ENCODE measurements around the gene MUC5B. TPM values are rescaled to one million over a fixed set of nuclear protein-coding genes. Genes with fewer than 3 reads are reported as not detected.
A peak's percentile ranks its signal among the peaks of the same experiment; 100 is the strongest.

Gene MUC5B
- total and polyA plus RNA-seq, 4 donors = 0.25 TPM; not detected in 3

DNA sequence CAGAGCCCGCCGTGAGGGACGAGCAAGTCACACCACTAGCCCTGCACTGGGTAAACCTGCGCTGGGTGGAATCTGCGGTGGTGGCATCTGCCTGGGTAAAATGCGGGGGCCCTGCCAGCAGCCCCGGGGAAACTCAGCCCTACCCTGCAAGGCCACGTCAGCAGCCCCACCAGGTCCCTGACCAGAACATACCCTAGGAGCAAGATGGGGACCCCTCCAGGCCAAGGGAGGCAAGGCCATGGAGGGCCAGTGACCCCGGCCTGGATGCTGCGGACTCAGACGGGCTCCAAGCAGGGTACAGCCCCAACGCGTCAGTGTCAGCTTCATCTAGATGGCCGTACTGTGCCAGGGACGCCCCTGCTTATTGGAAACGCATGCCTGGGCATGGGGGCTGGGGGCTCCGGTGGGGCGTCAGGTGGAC lies 60.2 kb downstream of the MUC5B start:
- Histone ChIP-seq H3K9me3 (ENCODE audit: control insufficient read depth, low read length) (no peaks in the 10 kb centered on the region), H3K4me1 (ENCODE audit: control insufficient read depth in 1 of 2, insufficient read depth in 2 of 2, low read length in 2 of 2) (no peaks in the 10 kb centered on the region), H3K4me3 (ENCODE audit: low read length in 2 of 2) (no peak overlapping the region), H3K27me3 (ENCODE audit: control insufficient read depth in 1 of 2, insufficient read depth in 2 of 2, low read length in 1 of 2) (no peaks in the 10 kb centered on the region), H3K36me3 (ENCODE audit: control insufficient read depth in 1 of 2, insufficient read depth in 2 of 2, low read length in 1 of 2) (peaks cover 0 to 14% of the 10 kb centered on the region in 2 donors), H3K27ac (ENCODE audit: low read depth in 1 of 2, low read length in 2 of 2) (no peak overlapping the region)
- DNase-seq (no peak), ATAC-seq (ENCODE audit: low FRiP score) (no peak)
- intact Hi-C loops (cut with DNase I) = no loop called here
- 90 to 93% methylated on average over 18 of the region's 18 CpGs for WGBS, 2 donors

DNA sequence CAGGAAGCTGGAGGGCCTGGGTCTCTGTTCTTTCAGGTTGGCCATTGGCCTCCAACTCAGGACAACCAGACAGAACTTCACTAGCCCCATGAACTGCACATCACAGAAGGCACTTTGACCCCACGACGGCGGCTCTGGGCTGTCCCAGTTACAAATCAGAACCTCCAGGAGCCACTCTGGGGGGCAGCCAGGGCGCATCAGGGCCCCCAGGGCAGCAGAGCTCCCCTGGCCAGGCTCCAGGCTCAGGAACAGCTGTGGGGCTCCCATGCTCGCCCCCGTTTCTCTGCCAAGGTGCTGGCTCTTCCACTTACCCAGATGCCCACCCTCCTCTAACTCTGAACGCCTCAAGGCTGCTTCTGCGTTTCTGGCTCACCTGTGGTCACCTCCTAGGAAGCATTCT lies 61.0 kb downstream of the MUC5B start:
- Histone ChIP-seq H3K27ac (ENCODE audit: low read depth in 1 of 2, low read length in 2 of 2) (no peak overlapping the region), H3K36me3 (ENCODE audit: control insufficient read depth in 1 of 2, insufficient read depth in 2 of 2, low read length in 1 of 2) (peaks cover 0 to 18% of the 10 kb centered on the region in 2 donors), H3K9me3 (ENCODE audit: control insufficient read depth, low read length) (no peaks in the 10 kb centered on the region), H3K4me3 (ENCODE audit: low read length in 2 of 2) (no peak overlapping the region), H3K27me3 (ENCODE audit: control insufficient read depth in 1 of 2, insufficient read depth in 2 of 2, low read length in 1 of 2) (no peaks in the 10 kb centered on the region), H3K4me1 (ENCODE audit: control insufficient read depth in 1 of 2, insufficient read depth in 2 of 2, low read length in 2 of 2) (no peaks in the 10 kb centered on the region)
- ATAC-seq (ENCODE audit: low FRiP score) (no peak), DNase-seq (no peak)
- intact Hi-C loops (cut with DNase I) = no loop called here
- 89 to 90% methylated on average over 8 of the region's 8 CpGs for WGBS, 2 donors

DNA sequence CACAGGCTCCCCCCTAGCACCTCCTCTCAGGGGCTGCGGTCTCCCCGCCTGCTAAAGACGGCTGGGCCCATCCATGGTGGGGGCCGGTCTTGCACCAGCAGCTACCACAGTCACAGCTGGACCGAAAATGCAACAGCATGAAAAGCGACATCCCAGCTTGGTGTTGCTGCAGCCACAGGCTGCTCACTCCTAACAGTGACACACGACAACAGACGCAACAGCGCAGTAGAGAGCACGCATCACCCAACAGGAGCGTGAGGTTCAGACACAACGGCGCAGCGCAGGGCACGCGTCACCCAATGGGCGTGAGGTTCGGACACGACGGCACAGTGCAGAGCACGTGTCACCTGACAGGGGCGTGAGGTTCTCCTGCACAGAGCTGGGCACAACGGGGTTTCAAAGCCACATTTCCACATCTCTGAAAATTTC lies 62.5 kb downstream of the MUC5B start:
- intact Hi-C loops (cut with DNase I) = no loop called here
- H3K27ac ChIP-seq (ENCODE audit: low read depth in 1 of 2, low read length in 2 of 2) = no peak overlapping the region
- no peaks in the 10 kb centered on the region for H3K9me3 ChIP-seq (ENCODE audit: control insufficient read depth, low read length)
- no peak overlapping the region for H3K4me3 ChIP-seq (ENCODE audit: low read length in 2 of 2)
- H3K27me3 ChIP-seq (ENCODE audit: control insufficient read depth in 1 of 2, insufficient read depth in 2 of 2, low read length in 1 of 2) = no peaks in the 10 kb centered on the region
- H3K36me3 ChIP-seq (ENCODE audit: control insufficient read depth in 1 of 2, insufficient read depth in 2 of 2, low read length in 1 of 2) = peaks cover 0 to 15% of the 10 kb centered on the region in 2 donors
- 96 to 98% methylated on average over 23 of the region's 23 CpGs for WGBS, 2 donors
- DNase-seq (no peak), ATAC-seq (ENCODE audit: low FRiP score) (no peak)
- H3K4me1 ChIP-seq (ENCODE audit: control insufficient read depth in 1 of 2, insufficient read depth in 2 of 2, low read length in 2 of 2) = no peaks in the 10 kb centered on the region

DNA sequence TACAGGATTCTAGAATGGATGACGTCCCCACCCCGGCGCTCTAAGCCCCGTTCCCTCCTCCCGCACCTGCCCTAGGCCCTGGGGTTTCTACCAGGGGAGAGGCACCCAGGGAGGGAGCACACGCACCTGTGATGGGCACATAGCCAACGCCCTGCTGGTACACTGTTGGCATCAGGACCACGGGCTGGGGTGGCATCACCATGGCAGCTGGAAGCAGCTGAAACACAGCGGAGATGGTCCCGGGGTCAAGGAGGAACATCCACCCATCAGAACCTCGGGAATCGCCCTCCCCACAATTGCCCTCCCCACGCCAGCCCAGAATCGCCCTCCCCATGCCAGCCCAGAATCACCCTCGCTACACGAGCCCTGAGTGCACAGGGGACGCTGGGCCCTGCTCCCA lies 63.0 kb downstream of the MUC5B start:
- DNase-seq (no peak), ATAC-seq (ENCODE audit: low FRiP score) (no peak)
- Histone ChIP-seq H3K27ac (ENCODE audit: low read depth in 1 of 2, low read length in 2 of 2) (no peak overlapping the region), H3K9me3 (ENCODE audit: control insufficient read depth, low read length) (no peaks in the 10 kb centered on the region), H3K4me1 (ENCODE audit: control insufficient read depth in 1 of 2, insufficient read depth in 2 of 2, low read length in 2 of 2) (no peaks in the 10 kb centered on the region), H3K4me3 (ENCODE audit: low read length in 2 of 2) (no peak overlapping the region), H3K36me3 (ENCODE audit: control insufficient read depth in 1 of 2, insufficient read depth in 2 of 2, low read length in 1 of 2) (peaks cover 0 to 11% of the 10 kb centered on the region in 2 donors), H3K27me3 (ENCODE audit: control insufficient read depth in 1 of 2, insufficient read depth in 2 of 2, low read length in 1 of 2) (no peaks in the 10 kb centered on the region)
- WGBS, 2 donors = 89 to 91% methylated on average over 17 of the region's 17 CpGs
- intact Hi-C loops (cut with DNase I) = no loop called here

DNA sequence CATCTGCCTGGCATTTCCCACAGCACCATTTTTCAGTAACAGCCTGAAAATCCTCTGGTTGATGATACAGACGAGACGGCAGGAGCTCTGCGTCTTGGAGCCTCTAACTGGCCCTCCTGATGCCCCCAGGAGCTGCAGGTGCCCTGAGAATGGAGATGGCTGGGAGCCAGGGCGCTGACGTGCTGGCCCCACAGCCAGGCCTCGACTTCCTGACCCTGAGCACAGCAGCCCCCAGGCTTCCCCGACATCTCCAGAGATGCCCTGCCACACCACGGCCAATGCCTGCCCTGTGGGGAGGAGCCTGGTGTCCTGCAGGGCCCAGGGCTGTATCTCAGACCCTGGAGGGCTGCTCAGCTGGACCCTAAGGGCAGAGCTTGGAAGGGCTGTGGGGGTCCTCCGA lies 65.1 kb downstream of the MUC5B start:
- Histone ChIP-seq H3K4me1 (ENCODE audit: control insufficient read depth in 1 of 2, insufficient read depth in 2 of 2, low read length in 2 of 2) (no peaks in the 10 kb centered on the region), H3K27me3 (ENCODE audit: control insufficient read depth in 1 of 2, insufficient read depth in 2 of 2, low read length in 1 of 2) (no peaks in the 10 kb centered on the region), H3K27ac (ENCODE audit: low read depth in 1 of 2, low read length in 2 of 2) (no peak overlapping the region), H3K9me3 (ENCODE audit: control insufficient read depth, low read length) (no peaks in the 10 kb centered on the region), H3K4me3 (ENCODE audit: low read length in 2 of 2) (no peak overlapping the region), H3K36me3 (ENCODE audit: control insufficient read depth in 1 of 2, insufficient read depth in 2 of 2, low read length in 1 of 2) (peaks cover 0 to 11% of the 10 kb centered on the region in 2 donors)
- ATAC-seq (ENCODE audit: low FRiP score) = no peak
- whole genome bisulfite sequencing, 2 donors = 93 to 94% methylated on average over 9 of the region's 9 CpGs
- intact Hi-C loops (cut with DNase I) = no loop called here
- peak in 1 of 2 donors; percentile 51 for DNase-seq

DNA sequence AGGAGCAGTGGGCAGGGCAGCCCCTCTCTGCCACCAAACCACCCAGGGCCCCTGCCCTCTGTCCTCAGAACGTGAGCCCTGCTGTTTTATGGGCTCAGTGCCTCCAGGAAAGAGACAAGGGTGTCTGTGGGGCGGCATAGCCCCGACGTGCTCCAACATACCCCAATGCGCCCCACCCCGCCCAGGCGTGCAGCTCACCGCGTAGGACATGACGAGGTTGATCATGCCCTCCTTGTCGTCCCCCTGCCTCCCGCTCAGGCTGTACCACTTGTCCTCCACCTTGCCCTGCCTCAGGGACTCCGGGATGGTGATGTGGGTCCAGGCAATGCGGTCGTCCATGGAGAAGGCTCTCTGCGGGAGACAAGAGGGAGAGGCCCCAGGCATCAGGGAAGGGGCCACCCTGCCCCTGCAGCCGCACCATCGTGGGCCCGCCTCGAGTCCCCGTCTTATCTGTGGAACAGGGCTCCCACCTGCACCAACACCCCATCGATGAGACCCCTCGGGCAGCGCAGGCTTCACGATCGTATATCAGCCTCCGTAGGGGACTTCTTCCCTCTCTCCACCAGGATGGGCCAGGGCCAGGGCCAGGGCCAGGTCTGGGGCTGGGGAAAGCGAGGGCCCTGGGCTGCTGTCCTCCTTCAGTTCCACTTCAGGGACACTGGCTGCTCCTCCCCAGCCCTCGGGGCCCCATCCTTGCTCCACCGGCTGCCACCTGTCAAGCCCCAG lies 65.7 kb downstream of the MUC5B start:
- H3K36me3 ChIP-seq (ENCODE audit: control insufficient read depth in 1 of 2, insufficient read depth in 2 of 2, low read length in 1 of 2) = peaks cover 0 to 9% of the 10 kb centered on the region in 2 donors
- intact Hi-C loops (cut with DNase I) = no loop called here
- ATAC-seq (ENCODE audit: low FRiP score) = no peak
- no peaks in the 10 kb centered on the region for H3K9me3 ChIP-seq (ENCODE audit: control insufficient read depth, low read length)
- peak in 1 of 2 donors; percentile 63 for DNase-seq
- 93 to 94% methylated on average over 29 to 30 of the region's 30 CpGs for WGBS, 2 donors
- no peaks in the 10 kb centered on the region for H3K27me3 ChIP-seq (ENCODE audit: control insufficient read depth in 1 of 2, insufficient read depth in 2 of 2, low read length in 1 of 2)
- no peak overlapping the region for H3K27ac ChIP-seq (ENCODE audit: low read depth in 1 of 2, low read length in 2 of 2)
- no peaks in the 10 kb centered on the region for H3K4me1 ChIP-seq (ENCODE audit: control insufficient read depth in 1 of 2, insufficient read depth in 2 of 2, low read length in 2 of 2)
- no peak overlapping the region for H3K4me3 ChIP-seq (ENCODE audit: low read length in 2 of 2)

DNA sequence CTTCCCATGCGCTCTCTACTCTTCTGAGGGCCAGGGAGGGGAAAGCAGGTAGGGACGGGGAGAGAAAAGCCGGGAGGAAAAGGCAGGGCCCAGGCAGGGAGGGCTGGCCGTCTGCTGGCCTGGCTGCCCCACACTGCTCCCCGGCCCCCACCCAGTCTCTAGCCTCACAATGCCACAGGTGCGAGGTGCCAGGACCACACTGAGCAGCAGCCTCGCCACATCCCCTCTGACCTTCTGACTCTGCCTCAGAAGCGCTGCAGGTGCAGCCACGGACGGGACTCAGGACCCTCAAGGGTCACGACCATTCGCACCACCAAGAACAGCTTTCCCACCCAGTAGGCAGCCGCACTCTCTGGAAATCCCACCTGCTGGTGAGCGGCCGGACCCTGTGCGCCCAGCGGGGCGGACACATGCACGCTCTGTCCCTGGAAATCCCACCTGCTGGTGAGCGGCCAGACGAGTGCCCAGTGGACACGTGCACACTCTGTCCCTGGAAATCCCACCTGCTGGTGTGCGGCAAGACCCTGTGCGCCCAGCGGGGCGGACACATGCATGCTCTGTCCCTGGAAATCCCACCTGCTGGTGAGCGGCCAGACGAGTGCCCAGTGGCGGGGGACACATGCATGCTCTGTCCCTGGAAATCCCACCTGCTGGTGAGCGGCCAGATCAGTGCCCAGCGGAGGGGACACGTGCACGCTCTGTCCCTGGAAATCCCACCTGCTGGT lies 66.5 kb downstream of the MUC5B start:
- no peaks in the 10 kb centered on the region for H3K4me1 ChIP-seq (ENCODE audit: control insufficient read depth in 1 of 2, insufficient read depth in 2 of 2, low read length in 2 of 2)
- WGBS, 2 donors = 94 to 96% methylated on average over 33 of the region's 33 CpGs
- no peak for ATAC-seq (ENCODE audit: low FRiP score)
- peak; percentile 38 to 39 for DNase-seq
- no peaks in the 10 kb centered on the region for H3K9me3 ChIP-seq (ENCODE audit: control insufficient read depth, low read length)
- no peaks in the 10 kb centered on the region for H3K27me3 ChIP-seq (ENCODE audit: control insufficient read depth in 1 of 2, insufficient read depth in 2 of 2, low read length in 1 of 2)
- H3K4me3 ChIP-seq (ENCODE audit: low read length in 2 of 2) = no peak overlapping the region
- H3K27ac ChIP-seq (ENCODE audit: low read depth in 1 of 2, low read length in 2 of 2) = no peak overlapping the region
- H3K36me3 ChIP-seq (ENCODE audit: control insufficient read depth in 1 of 2, insufficient read depth in 2 of 2, low read length in 1 of 2) = peaks cover 0 to 11% of the 10 kb centered on the region in 2 donors
- intact Hi-C loops (cut with DNase I) = no loop called here

DNA sequence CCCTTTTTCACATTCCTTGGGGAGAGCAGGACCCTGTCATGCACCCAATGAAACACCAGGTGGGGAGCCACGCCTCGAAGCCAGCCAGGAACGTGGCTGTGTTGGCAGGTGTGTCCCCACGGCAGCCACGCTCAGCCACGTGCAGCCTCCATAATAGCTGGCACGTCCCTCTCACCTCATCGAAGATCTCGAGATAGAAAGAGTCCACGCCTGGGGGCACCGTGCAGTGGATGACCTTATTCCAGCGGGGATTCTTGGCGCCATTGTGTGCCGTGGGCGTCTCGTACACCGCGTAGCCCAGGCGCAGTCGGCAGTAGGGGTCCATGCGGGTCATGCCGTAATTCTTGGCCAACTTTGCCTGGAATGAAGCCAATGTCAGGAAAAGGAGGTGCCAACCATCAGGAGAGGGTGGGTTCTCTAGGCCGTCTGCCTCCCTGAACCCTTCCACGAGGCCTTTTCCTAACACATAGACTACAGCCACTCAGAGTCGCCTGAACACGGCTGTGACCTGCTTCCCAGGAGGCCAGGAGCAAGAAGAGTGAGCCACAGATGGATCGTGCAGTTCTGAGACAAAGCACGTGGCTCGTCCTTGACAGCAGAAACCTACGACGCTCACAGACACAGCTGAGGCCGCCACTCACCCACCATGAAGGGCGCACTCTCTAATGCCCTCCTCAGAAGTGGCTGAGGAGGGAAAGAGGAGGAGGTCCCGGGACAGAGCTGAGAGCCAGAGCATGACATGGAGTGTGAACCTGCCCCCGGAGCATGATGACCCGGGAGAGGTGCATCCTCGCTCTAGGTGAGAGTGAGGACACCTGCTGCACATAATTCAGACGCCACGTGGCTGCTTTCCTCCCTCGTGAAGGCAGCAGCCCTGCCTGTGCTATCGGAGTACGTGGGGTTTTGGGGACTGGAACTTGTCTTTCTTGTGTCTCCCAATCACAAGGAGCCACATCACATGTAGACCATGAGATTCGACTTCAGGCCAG lies 67.5 kb downstream of the MUC5B start:
- Histone ChIP-seq H3K36me3 (ENCODE audit: control insufficient read depth in 1 of 2, insufficient read depth in 2 of 2, low read length in 1 of 2) (peaks cover 0 to 11% of the 10 kb centered on the region in 2 donors), H3K4me3 (ENCODE audit: low read length in 2 of 2) (no peak overlapping the region), H3K27me3 (ENCODE audit: control insufficient read depth in 1 of 2, insufficient read depth in 2 of 2, low read length in 1 of 2) (no peaks in the 10 kb centered on the region), H3K9me3 (ENCODE audit: control insufficient read depth, low read length) (no peaks in the 10 kb centered on the region), H3K4me1 (ENCODE audit: control insufficient read depth in 1 of 2, insufficient read depth in 2 of 2, low read length in 2 of 2) (no peaks in the 10 kb centered on the region), H3K27ac (ENCODE audit: low read depth in 1 of 2, low read length in 2 of 2) (no peak overlapping the region)
- ATAC-seq (ENCODE audit: low FRiP score) = no peak
- intact Hi-C loops (cut with DNase I) = no loop called here
- 88 to 90% methylated on average over 43 of the region's 43 CpGs for WGBS, 2 donors
- peak in 1 of 2 donors; percentile 61 for DNase-seq

Measured in aorta (tissue), 5 donors.